CD4-positive, CD25-positive, alpha-beta regulatory T cell (primary cell): ENCODE results near the gene PI4KB. TPM values are rescaled to one million over a fixed set of nuclear protein-coding genes. Genes with fewer than 3 reads are reported as not detected.

Source experiments
- ATAC-seq, 2 donors: fragments of 150-1000 bp; cut with Tn5 transposase; one replicate each; pipeline ENCODE4 v1.10.0; 2021; ENCODE audit warnings: low read depth in 2 of 2, moderate number of reproducible peaks in 2 of 2, moderate library complexity in 1 of 2
- DNase-seq, 3 donors: peaks; one replicate each; pipeline versions ENCODE4 v3.0.0 to v3.0.0-alpha.2; 2012 to 2022; ENCODE audit warnings: mixed read lengths in 1 of 3
- H3K27ac ChIP-seq: one replicate; pipeline ENCODE4 v1.7.0; 2013; ENCODE audit warnings: mild to moderate bottlenecking, low read length; ENCODE audit not compliant: insufficient read depth, poor library complexity, severe bottlenecking
- H3K27me3 ChIP-seq: one replicate; pipeline ENCODE4 v1.7.0; 2013; ENCODE audit warnings: low read length; ENCODE audit not compliant: control insufficient read depth, insufficient read depth
- H3K36me3 ChIP-seq: one replicate; pipeline ENCODE4 v1.7.0; 2013; ENCODE audit warnings: mild to moderate bottlenecking, low read length, moderate library complexity; ENCODE audit not compliant: control insufficient read depth, insufficient read depth
- H3K4me1 ChIP-seq: 2 replicates; pipeline ENCODE4 v1.7.0; 2013; ENCODE audit warnings: mild to moderate bottlenecking, low read length; ENCODE audit not compliant: insufficient read depth, control insufficient read depth, poor library complexity, severe bottlenecking
- H3K4me3 ChIP-seq: one replicate; pipeline ENCODE4 v1.7.0; 2013; ENCODE audit warnings: low read depth, mild to moderate bottlenecking, low read length, moderate library complexity
- H3K9me3 ChIP-seq, 2 experiments: 1 replicate in 1 of 2; 2 replicates in 1 of 2; pipeline ENCODE4 v1.7.0; 2013; ENCODE audit warnings: low read length in 2 of 2, mild to moderate bottlenecking in 1 of 2, moderate library complexity in 1 of 2; ENCODE audit not compliant: control insufficient read depth in 2 of 2
- H3K27ac Mint-ChIP-seq, 3 donors: one replicate each; pipeline ENCODE4 v1.8.0; 2020 to 2022; ENCODE audit warnings: mild to moderate bottlenecking in 3 of 3, mixed read lengths in 3 of 3, moderate library complexity in 2 of 3
- H3K27me3 Mint-ChIP-seq: one replicate; pipeline ENCODE4 v1.8.0; 2022; ENCODE audit warnings: mild to moderate bottlenecking, mixed read lengths
- H3K36me3 Mint-ChIP-seq: one replicate; pipeline ENCODE4 v1.8.0; 2020; ENCODE audit warnings: mixed read lengths
- H3K4me1 Mint-ChIP-seq, 4 donors: one replicate each; pipeline ENCODE4 v1.8.0; 2020 to 2022; ENCODE audit warnings: mixed read lengths in 4 of 4, mild to moderate bottlenecking in 1 of 4
- H3K4me3 Mint-ChIP-seq, 4 donors: one replicate each; pipeline ENCODE4 v1.8.0; 2020 to 2022; ENCODE audit warnings: mild to moderate bottlenecking in 4 of 4, mixed read lengths in 4 of 4, moderate library complexity in 3 of 4
- H3K9me3 Mint-ChIP-seq, 7 donors: one replicate each; pipeline ENCODE4 v1.8.0; 2020 to 2022; ENCODE audit warnings: mixed read lengths in 7 of 7, mild to moderate bottlenecking in 3 of 7, moderate library complexity in 2 of 7
- polyA plus RNA-seq, 4 donors: library from polyadenylated mRNA; unstranded; fragments of 300-500 nt; fragmentation: Illumina TruSeq; gene quantifications; one replicate each; pipeline ENCODE4 v1.2.3, GENCODE V29; 2021
- total RNA-seq: library from RNA; stranded (reverse); gene quantifications from one replicate; pipeline ENCODE4 v1.2.3, GENCODE V29; 2022

PI4KB gene
- total RNA-seq (73.5 TPM), polyA plus RNA-seq (10 to 100 TPM; 48.4 to 57.4 (median 53.3) TPM)

DNA sequence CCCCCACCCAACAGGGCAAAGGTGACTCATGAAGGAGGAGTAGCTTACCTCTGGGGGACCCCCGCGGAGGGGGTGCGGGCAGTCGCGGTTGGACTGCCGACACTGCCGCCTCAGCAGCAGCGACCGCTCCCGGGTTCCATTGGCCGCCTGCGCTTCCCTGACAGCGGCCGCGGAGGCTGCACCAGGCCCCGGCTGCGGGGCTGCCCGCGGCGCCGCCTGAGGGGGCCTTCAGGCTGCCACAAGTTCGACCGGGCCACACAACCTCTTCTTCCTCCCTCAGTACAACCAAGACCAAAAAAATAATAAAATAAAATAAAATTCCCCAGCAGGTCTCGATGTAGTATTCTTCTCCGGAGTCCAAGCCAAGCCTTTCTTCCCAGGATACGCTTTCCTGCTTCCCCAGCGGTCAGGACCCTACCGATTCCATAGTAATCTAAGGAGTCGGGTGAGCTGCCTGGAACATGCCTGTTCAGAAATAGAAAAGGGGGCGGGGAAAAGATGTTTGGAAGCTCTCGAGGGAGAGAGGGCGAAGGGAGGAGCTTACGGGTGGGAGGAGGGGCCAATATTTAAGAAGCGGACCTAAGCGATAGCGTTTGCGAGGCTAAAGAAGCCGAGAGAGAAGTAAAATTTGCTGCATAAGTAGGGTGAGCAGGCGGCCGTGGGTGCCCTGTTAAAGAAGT, at the start of gene PI4KB:
TSS of gene PI4KB (minus strand) at position 194 of the 680 bp plus-strand sequence. CDS start 10,935 bp downstream, outside the sequence.
- DNase-seq (peak; percentile 84 to 99 (median 96)), ATAC-seq (peak; percentile 93 to 94)
- H3K36me3 ChIP-seq, result peaks cover 21% of the 10 kb centered on the region
- H3K4me1 Mint-ChIP-seq, result peaks cover 14 to 51% (median 36%) of the 10 kb centered on the region in 4 donors
- peak within 1 kb of the TSS; percentile 93 for H3K27ac ChIP-seq
- peak within 1 kb of the TSS; percentile 98 to 99 (median 99) for H3K27ac Mint-ChIP-seq
- peaks cover 25% of the 10 kb centered on the region for H3K36me3 Mint-ChIP-seq
- H3K9me3 ChIP-seq, result no peaks in the 10 kb centered on the region
- no peaks in the 10 kb centered on the region for H3K9me3 Mint-ChIP-seq
- H3K27me3 Mint-ChIP-seq, result peaks cover 5% of the 10 kb centered on the region
- H3K27me3 ChIP-seq, result no peaks in the 10 kb centered on the region
- H3K4me1 ChIP-seq, result peaks cover 35% of the 10 kb centered on the region
- peak within 1 kb of the TSS; percentile 86 to 97 (median 95) for H3K4me3 Mint-ChIP-seq
- peak within 1 kb of the TSS; percentile 94 for H3K4me3 ChIP-seq

DNA sequence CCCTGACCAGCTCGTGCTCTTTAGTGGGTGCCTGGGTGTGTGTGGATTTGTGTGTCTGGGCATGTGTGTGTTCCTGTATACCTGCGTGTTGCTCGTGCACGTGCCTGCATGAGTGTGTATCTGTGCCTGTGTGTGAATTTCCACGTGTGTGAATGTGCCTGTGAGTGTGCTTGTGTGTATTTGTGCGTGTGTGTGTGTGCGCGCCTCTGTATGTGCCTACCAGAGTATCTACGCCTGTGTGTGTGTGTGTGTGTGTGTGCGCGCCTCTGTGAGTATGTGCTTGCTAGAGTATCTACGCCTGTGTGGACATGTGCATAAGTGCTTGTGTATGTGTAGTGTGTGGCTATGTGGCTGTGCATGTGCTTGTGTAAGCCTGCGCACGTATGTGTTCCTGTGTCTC, 46.0 kb upstream of the PI4KB start:
- DNase-seq (no peak), ATAC-seq (no peak)
- no peaks in the 10 kb centered on the region for H3K36me3 ChIP-seq
- no peaks in the 10 kb centered on the region for H3K4me1 ChIP-seq
- no peaks in the 10 kb centered on the region for H3K27me3 ChIP-seq
- Mint-ChIP-seq H3K27me3 (peaks cover 3% of the 10 kb centered on the region), H3K4me1 (no peaks in the 10 kb centered on the region), H3K9me3 (no peaks in the 10 kb centered on the region), H3K4me3 (no peak overlapping the region), H3K36me3 (no peaks in the 10 kb centered on the region), H3K27ac (no peak overlapping the region)
- H3K9me3 ChIP-seq, result no peaks in the 10 kb centered on the region
- no peak overlapping the region for H3K27ac ChIP-seq
- no peak overlapping the region for H3K4me3 ChIP-seq

DNA sequence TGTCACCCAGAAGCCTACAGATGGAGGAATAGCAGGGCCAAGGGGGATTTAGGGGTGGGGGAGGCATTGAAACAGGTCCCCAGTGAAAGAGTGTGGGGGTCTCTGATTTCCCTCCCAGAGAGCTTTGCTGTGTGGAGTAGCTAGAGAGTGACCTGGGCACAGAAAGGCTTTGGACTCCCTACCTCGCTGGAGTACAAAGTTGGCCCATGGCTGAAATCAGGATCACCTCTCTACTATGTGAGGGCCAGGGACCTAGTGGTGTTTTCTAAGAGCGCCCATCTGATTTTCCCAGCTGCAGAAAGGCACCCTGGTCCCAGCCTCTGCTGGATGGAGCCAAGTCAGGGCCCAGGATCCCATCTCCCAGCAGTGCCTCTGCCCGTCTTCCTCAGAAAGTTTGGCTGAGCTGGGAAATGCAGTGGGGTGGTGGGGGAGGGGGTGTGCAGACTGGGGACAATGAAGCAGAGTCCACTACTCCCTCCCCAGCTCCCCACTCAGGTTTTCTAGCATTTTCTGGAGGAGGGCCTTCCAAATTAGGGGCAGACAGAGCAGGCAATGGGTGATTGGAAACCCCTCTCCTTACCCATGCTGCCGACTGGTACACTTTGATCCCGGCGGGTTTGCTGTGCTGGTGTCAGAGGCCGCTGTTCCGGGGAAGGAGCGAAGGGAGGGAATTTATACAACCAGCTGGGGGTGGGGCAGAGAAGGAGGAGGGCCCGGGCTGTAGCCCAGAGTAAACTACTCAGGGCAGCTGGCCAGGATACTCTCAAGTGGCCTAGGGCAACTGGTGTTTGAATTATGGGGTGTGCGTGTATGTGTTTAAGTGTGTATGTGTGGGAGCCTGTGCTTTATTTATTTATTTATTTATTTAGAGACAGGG, 45.1 kb upstream of the PI4KB start, which contains the start of gene SELENBP1:
TSS of gene SELENBP1 (minus strand) at position 648 of the 877 bp plus-strand sequence. CDS start at position 584, 64 bp downstream.
- ATAC-seq, result no peak
- Mint-ChIP-seq H3K27me3 (no peaks in the 10 kb centered on the region), H3K27ac (no peak within 1 kb of the TSS), H3K9me3 (no peaks in the 10 kb centered on the region), H3K4me1 (no peaks in the 10 kb centered on the region), H3K4me3 (no peak within 1 kb of the TSS), H3K36me3 (no peaks in the 10 kb centered on the region)
- no peaks in the 10 kb centered on the region for H3K36me3 ChIP-seq
- no peak within 1 kb of the TSS for H3K27ac ChIP-seq
- no peaks in the 10 kb centered on the region for H3K4me1 ChIP-seq
- H3K4me3 ChIP-seq, result no peak within 1 kb of the TSS
- no peaks in the 10 kb centered on the region for H3K27me3 ChIP-seq
- no peak for DNase-seq
- H3K9me3 ChIP-seq, result no peaks in the 10 kb centered on the region

DNA sequence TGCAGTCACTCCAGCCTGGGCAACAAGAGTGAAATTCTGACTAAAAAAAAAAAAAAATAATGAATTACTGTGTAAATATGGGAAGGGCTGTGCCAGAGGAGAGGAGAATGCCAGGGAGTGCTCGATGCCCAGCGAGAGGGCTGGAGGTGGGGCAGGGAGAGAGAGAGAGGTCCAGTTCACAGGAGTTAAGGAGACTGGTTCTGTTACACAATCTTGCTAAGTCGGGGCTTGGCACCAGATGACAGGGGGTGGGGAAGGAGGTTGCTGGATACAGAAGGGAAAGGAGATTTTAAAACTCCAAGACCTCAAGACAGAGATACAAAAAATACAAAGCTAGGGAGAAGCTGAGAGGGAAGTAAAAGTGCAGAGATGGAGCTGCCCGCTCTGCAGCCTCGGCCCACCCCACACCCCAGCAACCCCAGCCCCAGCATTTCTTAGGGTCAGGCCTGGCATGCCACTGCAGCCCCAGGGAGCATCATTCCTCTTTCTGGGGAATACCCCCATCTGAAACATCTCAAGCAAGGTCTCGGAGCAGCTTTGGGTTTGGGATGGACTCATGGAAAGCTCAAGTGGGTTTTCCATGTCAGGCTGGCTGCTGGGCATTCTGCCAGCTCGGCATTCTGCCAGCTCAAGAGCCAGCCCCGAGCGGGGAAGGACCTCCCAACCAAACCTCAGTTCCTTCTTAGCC, 44.3 kb upstream of the PI4KB start:
- ATAC-seq (no peak), DNase-seq (no peak)
- Mint-ChIP-seq H3K4me3 (peak overlapping the region in 1 of 4 donors; percentile 73), H3K4me1 (no peaks in the 10 kb centered on the region), H3K9me3 (no peaks in the 10 kb centered on the region), H3K27me3 (no peaks in the 10 kb centered on the region), H3K27ac (no peak overlapping the region), H3K36me3 (no peaks in the 10 kb centered on the region)
- Histone ChIP-seq H3K27ac (no peak overlapping the region), H3K4me3 (no peak overlapping the region), H3K9me3 (no peaks in the 10 kb centered on the region), H3K27me3 (no peaks in the 10 kb centered on the region), H3K4me1 (no peaks in the 10 kb centered on the region), H3K36me3 (no peaks in the 10 kb centered on the region)

DNA sequence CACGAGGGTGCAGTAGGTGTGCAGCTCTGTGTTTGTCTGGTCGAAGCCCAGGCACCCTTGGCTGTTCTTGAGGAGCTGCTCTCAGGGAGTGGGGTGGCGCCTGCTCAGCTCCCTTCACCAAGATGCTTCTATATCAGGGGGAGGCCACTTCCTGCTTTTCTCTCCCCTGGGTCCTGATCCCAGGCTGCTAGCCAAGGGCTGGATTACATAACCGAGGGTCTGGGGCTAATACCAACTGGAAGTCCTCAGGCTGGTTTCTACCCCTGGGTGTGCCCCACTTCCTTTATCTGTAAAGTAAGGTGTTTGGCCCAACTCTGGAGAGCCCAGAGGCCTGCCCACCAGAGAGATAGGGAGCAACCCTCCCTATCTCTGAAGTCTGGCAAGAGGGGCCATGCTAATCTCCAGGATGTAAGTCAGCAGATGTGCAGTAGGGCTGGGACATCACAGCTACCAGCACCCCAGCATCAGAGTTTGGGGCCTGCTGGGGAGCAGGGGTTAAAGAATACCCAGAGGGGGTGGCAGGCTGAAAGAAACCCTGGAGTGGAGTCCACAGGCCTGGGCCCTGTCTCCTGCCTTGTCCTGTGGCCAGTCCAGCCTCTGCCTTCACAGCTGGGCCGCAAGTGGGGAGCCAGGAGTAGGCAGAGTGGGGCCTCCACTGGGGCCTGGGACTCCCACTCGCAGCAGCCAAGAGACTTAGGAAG, 43.1 kb upstream of the PI4KB start:
- Histone ChIP-seq H3K27me3 (no peaks in the 10 kb centered on the region), H3K4me1 (no peaks in the 10 kb centered on the region), H3K36me3 (no peaks in the 10 kb centered on the region), H3K27ac (no peak overlapping the region), H3K9me3 (no peaks in the 10 kb centered on the region), H3K4me3 (no peak overlapping the region)
- H3K27ac Mint-ChIP-seq, result no peak overlapping the region
- no peaks in the 10 kb centered on the region for H3K9me3 Mint-ChIP-seq
- H3K4me1 Mint-ChIP-seq, result no peaks in the 10 kb centered on the region
- ATAC-seq (no peak), DNase-seq (no peak)
- H3K27me3 Mint-ChIP-seq, result no peaks in the 10 kb centered on the region
- H3K36me3 Mint-ChIP-seq, result no peaks in the 10 kb centered on the region
- H3K4me3 Mint-ChIP-seq, result no peak overlapping the region

DNA sequence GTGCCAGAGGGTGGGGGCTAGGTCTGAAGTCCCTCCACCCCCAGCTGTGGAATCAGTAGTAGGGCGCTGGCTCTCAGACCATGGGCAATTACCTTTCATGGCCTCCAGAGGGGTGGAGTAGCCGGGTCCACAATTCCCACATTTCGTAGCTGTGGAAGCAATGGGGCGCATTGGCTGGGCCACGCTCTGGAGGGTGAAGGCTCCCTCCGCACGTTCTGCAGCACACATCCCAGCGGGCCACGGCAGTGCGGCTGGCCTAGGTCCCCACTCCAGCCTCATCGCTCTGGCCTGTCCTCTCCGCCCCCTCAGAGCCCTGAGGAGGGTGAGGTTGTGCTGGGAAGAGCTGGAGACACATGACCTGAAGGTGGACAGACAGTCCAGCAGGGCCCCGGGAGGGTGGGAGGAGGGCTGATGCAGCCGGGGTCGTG, 42.4 kb upstream of the PI4KB start:
- Mint-ChIP-seq H3K9me3 (no peaks in the 10 kb centered on the region), H3K4me1 (no peaks in the 10 kb centered on the region), H3K27ac (no peak overlapping the region), H3K27me3 (no peaks in the 10 kb centered on the region), H3K36me3 (no peaks in the 10 kb centered on the region), H3K4me3 (no peak overlapping the region)
- no peaks in the 10 kb centered on the region for H3K27me3 ChIP-seq
- no peak overlapping the region for H3K27ac ChIP-seq
- no peaks in the 10 kb centered on the region for H3K9me3 ChIP-seq
- no peaks in the 10 kb centered on the region for H3K4me1 ChIP-seq
- no peak overlapping the region for H3K4me3 ChIP-seq
- ATAC-seq (no peak), DNase-seq (no peak)
- no peaks in the 10 kb centered on the region for H3K36me3 ChIP-seq

DNA sequence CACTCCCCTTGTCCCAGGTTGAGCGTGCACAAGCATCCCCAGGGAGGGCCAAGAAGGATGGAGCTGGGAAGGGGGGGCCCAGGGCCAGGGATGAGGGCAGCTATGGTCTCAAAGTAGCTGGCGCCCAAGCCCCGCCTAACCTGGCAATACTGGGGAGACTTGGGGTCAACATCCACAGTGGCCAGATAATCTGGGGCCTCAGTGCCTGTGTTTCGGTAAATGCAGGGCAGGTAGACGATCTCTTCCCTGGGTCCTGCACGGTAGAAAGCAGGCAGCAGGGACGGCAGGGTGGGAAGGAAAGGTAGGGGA, 42.0 kb upstream of the PI4KB start:
- Mint-ChIP-seq H3K4me3 (no peak overlapping the region), H3K4me1 (no peaks in the 10 kb centered on the region), H3K27ac (no peak overlapping the region), H3K27me3 (no peaks in the 10 kb centered on the region), H3K36me3 (no peaks in the 10 kb centered on the region), H3K9me3 (no peaks in the 10 kb centered on the region)
- no peaks in the 10 kb centered on the region for H3K36me3 ChIP-seq
- H3K4me3 ChIP-seq, result no peak overlapping the region
- H3K27me3 ChIP-seq, result no peaks in the 10 kb centered on the region
- H3K9me3 ChIP-seq, result no peaks in the 10 kb centered on the region
- DNase-seq (no peak), ATAC-seq (no peak)
- no peak overlapping the region for H3K27ac ChIP-seq
- H3K4me1 ChIP-seq, result no peaks in the 10 kb centered on the region
